DND-41 (cell line): ENCODE measurements around the gene NKX1-2.

Experiments used
- ATAC-seq: fragments of 200-7000 bp; cut with Tn5 transposase; 3 replicates; pipeline ENCODE4 v1.9.1; 2021; ENCODE audit warnings: low read depth; ENCODE audit not compliant: insufficient read depth
- DNase-seq: peaks from one replicate; pipeline ENCODE4 v3.0.0-alpha.2; 2020
- H2AFZ ChIP-seq: 2 replicates; pipeline ENCODE4 v1.6.0; 2012; ENCODE audit warnings: low read depth, low read length
- H3K27ac ChIP-seq: 2 replicates; pipeline ENCODE4 v1.5.1; 2012; ENCODE audit warnings: low read length, inconsistent platforms
- H3K27me3 ChIP-seq: fragments of 200-600 bp; sonication (generic); 2 replicates; pipeline ENCODE4 v1.6.0; 2012; ENCODE audit warnings: low read length, mild to moderate bottlenecking, inconsistent platforms; ENCODE audit not compliant: insufficient read depth, poor library complexity
- H3K36me3 ChIP-seq: 2 replicates; pipeline ENCODE4 v1.5.1; 2012; ENCODE audit warnings: low read length, inconsistent platforms; ENCODE audit not compliant: insufficient read depth
- H3K4me1 ChIP-seq: 2 replicates; pipeline ENCODE4 v1.5.1; 2012; ENCODE audit warnings: mild to moderate bottlenecking, low read length; ENCODE audit not compliant: insufficient read depth
- H3K4me2 ChIP-seq: 2 replicates; pipeline ENCODE4 v1.6.0; 2012; ENCODE audit warnings: mild to moderate bottlenecking, moderate library complexity, low read length, inconsistent platforms; ENCODE audit not compliant: insufficient read depth
- H3K4me3 ChIP-seq, 2 experiments: fragments of 200-600 bp in 1 of 2; shearing (Covaris generic) in 1 of 2; 2 replicates each; pipeline ENCODE4 v1.5.1; 2012 to 2016; ENCODE audit warnings: inconsistent platforms in 2 of 2, low read length in 2 of 2, mild to moderate bottlenecking in 2 of 2, low read depth in 1 of 2, moderate library complexity in 1 of 2
- H3K79me2 ChIP-seq: 2 replicates; pipeline ENCODE4 v1.6.0; 2012; ENCODE audit warnings: low read length, inconsistent platforms; ENCODE audit not compliant: insufficient read depth
- H3K9ac ChIP-seq: 2 replicates; pipeline ENCODE4 v1.6.0; 2012; ENCODE audit warnings: low read depth, mild to moderate bottlenecking, inconsistent platforms, low read length, moderate library complexity
- H3K9me3 ChIP-seq: 2 replicates; pipeline ENCODE4 v1.5.1; 2012; ENCODE audit warnings: low read length, moderate library complexity, mild to moderate bottlenecking, inconsistent platforms; ENCODE audit not compliant: insufficient read depth, severe bottlenecking
- H4K20me1 ChIP-seq: 2 replicates; pipeline ENCODE4 v1.6.0; 2012; ENCODE audit warnings: low read length; ENCODE audit not compliant: insufficient read depth
- CTCF ChIP-seq: IDR thresholded peaks from 2 replicates; pipeline ENCODE4 v1.5.1; 2012; ENCODE audit warnings: borderline replicate concordance, low read length, moderate library complexity, mild to moderate bottlenecking; ENCODE audit not compliant: poor library complexity, severe bottlenecking; ENCODE audit errors: extremely low read depth
- EZH2 ChIP-seq: IDR thresholded peaks from 3 replicates; pipeline ENCODE4 v1.6.1; 2012; ENCODE audit warnings: borderline replicate concordance, low read depth, mild to moderate bottlenecking, moderate library complexity, low read length, inconsistent platforms; ENCODE audit not compliant: severe bottlenecking

The NKX1-2 gene

GRCh38 chr10:124416733-124417132 lies 33.1 kb downstream of the NKX1-2 start:
- no peaks in the 10 kb centered on the region for H4K20me1 ChIP-seq

GRCh38 chr10:124415210-124415609 lies 34.6 kb downstream of the NKX1-2 start:
- Histone ChIP-seq H3K36me3 (no peaks in the 10 kb centered on the region), H4K20me1 (no peaks in the 10 kb centered on the region)

More at GRCh38 chr10:124416733-124417132, 33.1 kb downstream of the NKX1-2 start:
- Histone ChIP-seq H3K9ac (no peak overlapping the region), H3K27me3 (peaks cover 7% of the 10 kb centered on the region), H3K36me3 (no peaks in the 10 kb centered on the region), H3K4me3 (no peak overlapping the region), H3K4me2 (no peak overlapping the region), H3K79me2 (no peaks in the 10 kb centered on the region), H3K9me3 (no peaks in the 10 kb centered on the region), H3K4me1 (no peaks in the 10 kb centered on the region), H3K27ac (no peak overlapping the region), H2AFZ (no peak overlapping the region)
- DNase-seq (no peak), ATAC-seq (no peak)
- TF ChIP-seq EZH2 (no peak), CTCF (no peak)

GRCh38 chr10:124414076-124414475 lies 35.8 kb downstream of the NKX1-2 start:
- H3K27ac ChIP-seq, result no peak overlapping the region
- H4K20me1 ChIP-seq, result no peaks in the 10 kb centered on the region
- H3K4me1 ChIP-seq, result no peaks in the 10 kb centered on the region
- H3K4me3 ChIP-seq, result no peak overlapping the region
- ATAC-seq (no peak), DNase-seq (no peak)
- H3K27me3 ChIP-seq, result no peaks in the 10 kb centered on the region
- H2AFZ ChIP-seq, result no peak overlapping the region
- no peaks in the 10 kb centered on the region for H3K79me2 ChIP-seq
- H3K9me3 ChIP-seq, result no peaks in the 10 kb centered on the region
- no peaks in the 10 kb centered on the region for H3K36me3 ChIP-seq
- H3K4me2 ChIP-seq, result no peak overlapping the region
- no peak for TF ChIP-seq CTCF
- TF ChIP-seq EZH2, result no peak
- no peak overlapping the region for H3K9ac ChIP-seq

More at GRCh38 chr10:124415210-124415609, 34.6 kb downstream of the NKX1-2 start:
- no peaks in the 10 kb centered on the region for H3K4me1 ChIP-seq
- no peak overlapping the region for H3K4me2 ChIP-seq
- peaks cover under 1% of the 10 kb centered on the region for H3K27me3 ChIP-seq
- no peaks in the 10 kb centered on the region for H3K79me2 ChIP-seq
- H2AFZ ChIP-seq, result no peak overlapping the region
- DNase-seq (no peak), ATAC-seq (no peak)
- no peak overlapping the region for H3K4me3 ChIP-seq
- no peak overlapping the region for H3K27ac ChIP-seq
- TF ChIP-seq EZH2, result no peak
- H3K9me3 ChIP-seq, result no peaks in the 10 kb centered on the region
- H3K9ac ChIP-seq, result no peak overlapping the region

- no peak overlapping the region for H3K9ac ChIP-seq
- no peak overlapping the region for H3K27ac ChIP-seq
- TF ChIP-seq CTCF (no peak), EZH2 (no peak)
- no peaks in the 10 kb centered on the region for H4K20me1 ChIP-seq
- H3K4me1 ChIP-seq, result no peaks in the 10 kb centered on the region
- no peaks in the 10 kb centered on the region for H3K27me3 ChIP-seq
- no peak for ATAC-seq
- no peak overlapping the region for H3K4me2 ChIP-seq
- no peak overlapping the region for H2AFZ ChIP-seq
- no peak overlapping the region for H3K4me3 ChIP-seq
- no peak for DNase-seq
- H3K36me3 ChIP-seq, result no peaks in the 10 kb centered on the region
- no peaks in the 10 kb centered on the region for H3K9me3 ChIP-seq
- no peaks in the 10 kb centered on the region for H3K79me2 ChIP-seq
Measured at GRCh38 chr10:124409696-124410095, 40.1 kb downstream of the NKX1-2 start.
